PC-3 (cell line): ENCODE results near the gene ATG2A. TPM values are rescaled to one million over a fixed set of nuclear protein-coding genes. Genes with fewer than 3 reads are reported as not detected.
A peak's percentile ranks its signal among the peaks of the same experiment; 100 is the strongest.

ENCODE experiments used
- ATAC-seq: fragments of 200-7000 bp; cut with Tn5 transposase; 2 replicates; pipeline ENCODE4 v1.9.1; 2020; ENCODE audit warnings: mild to moderate bottlenecking, moderate library complexity
- BruUV-seq: library from RNA; stranded (reverse); fragments of 400-500 nt; replicated peaks from 2 replicates; lab custom pipeline; 2021; lab: Mats Ljungman, UMichigan
- CTCF ChIA-PET: fragments of 300-600 bp; sonication (Branson Sonifier 250); formaldehyde crosslinking; loops from one replicate; lab custom pipeline; 2022; ENCODE audit warnings: antibody characterized with exemption; lab: Charles Lee
- POLR2A ChIA-PET: fragments of 300-600 bp; sonication (Branson Sonifier 250); formaldehyde crosslinking; loops from one replicate; lab custom pipeline; 2022; ENCODE audit warnings: antibody characterized with exemption; ENCODE audit not compliant: unreplicated experiment; lab: Charles Lee
- DNase-seq: peaks from one replicate; pipeline ENCODE4 v3.0.0-alpha.2; 2015
- H2AFZ ChIP-seq: fragments of 300-600 bp; sonication (generic); 2 replicates; pipeline ENCODE4 v1.6.0; 2016; ENCODE audit warnings: antibody characterized with exemption, low read length
- H3F3A ChIP-seq: fragments of 300-600 bp; sonication (generic); one replicate; pipeline ENCODE4 v1.6.0; 2017; ENCODE audit warnings: antibody characterized with exemption, low read length, control low read depth, mild to moderate bottlenecking; ENCODE audit not compliant: unreplicated experiment
- H3K27ac ChIP-seq: fragments of 300-600 bp; sonication (generic); 2 replicates; pipeline ENCODE4 v1.5.1; 2016; ENCODE audit warnings: mild to moderate bottlenecking, low read length
- H3K27me3 ChIP-seq: fragments of 300-600 bp; sonication (generic); 2 replicates; pipeline ENCODE4 v1.6.1; 2016; ENCODE audit warnings: low read length, mixed read lengths
- H3K36me3 ChIP-seq: fragments of 300-600 bp; sonication (generic); 2 replicates; pipeline ENCODE4 v1.6.1; 2016; ENCODE audit warnings: low read depth, mixed run types, low read length, mixed read lengths
- H3K4me1 ChIP-seq: fragments of 300-600 bp; sonication (generic); 2 replicates; pipeline ENCODE4 v1.5.1; 2016; ENCODE audit warnings: low read length; ENCODE audit not compliant: insufficient read depth
- H3K4me2 ChIP-seq: fragments of 300-600 bp; sonication (generic); 2 replicates; pipeline ENCODE4 v1.6.0; 2016; ENCODE audit warnings: low read length
- H3K4me3 ChIP-seq: fragments of 300-600 bp; sonication (generic); 2 replicates; pipeline ENCODE4 v1.5.1; 2016; ENCODE audit warnings: mild to moderate bottlenecking, low read length, mixed read lengths
- H3K79me2 ChIP-seq: fragments of 300-600 bp; sonication (generic); 2 replicates; pipeline ENCODE4 v1.6.1; 2017; ENCODE audit warnings: low read length, mixed read lengths
- H3K9ac ChIP-seq: fragments of 300-600 bp; sonication (generic); 2 replicates; pipeline ENCODE4 v1.6.0; 2016; ENCODE audit warnings: mild to moderate bottlenecking, low read length
- H3K9me2 ChIP-seq: fragments of 300-600 bp; sonication (generic); replicated peaks from 2 replicates; pipeline ENCODE4 v1.6.1; 2016; ENCODE audit warnings: mixed run types, low read length, mixed read lengths
- H3K9me3 ChIP-seq: fragments of 300-600 bp; sonication (generic); 2 replicates; pipeline ENCODE4 v1.6.1; 2016; ENCODE audit warnings: low read length, mixed read lengths
- H4K20me1 ChIP-seq: fragments of 300-600 bp; sonication (generic); 2 replicates; pipeline ENCODE4 v1.6.1; 2016; ENCODE audit warnings: low read length, mixed read lengths
- EZH2 ChIP-seq: fragments of 300-600 bp; sonication (generic); IDR thresholded peaks from one replicate; pipeline ENCODE4 v1.6.1; 2017; ENCODE audit warnings: antibody characterized with exemption, mild to moderate bottlenecking, low read length; ENCODE audit not compliant: unreplicated experiment
- EZH2phosphoT487 ChIP-seq: fragments of 300-600 bp; sonication (generic); IDR thresholded peaks from 2 replicates; pipeline ENCODE4 v1.6.1; 2018; ENCODE audit warnings: mild to moderate bottlenecking, antibody characterized with exemption, low read length, borderline replicate concordance
- intact Hi-C: fragments of 100-400 bp; cut with micrococcal nuclease; formaldehyde crosslinking; loops from 2 replicates; pipeline ENCODE4 v1.9.0; 2023
- total RNA-seq: library from RNA; depleted of rRNA; stranded (reverse); fragments of >200 nt; gene quantifications from 2 replicates; pipeline ENCODE4 v1.2.3, GENCODE V29; 2014
- TF ChIP-seq, protein P1 (sequence below): fragments of 300-600 bp; sonication (generic); conservative IDR thresholded peaks from 2 replicates; pipeline ENCODE4 v1.5.1; 2017; ENCODE audit warnings: antibody characterized with exemption, low read depth, mild to moderate bottlenecking, low read length

The ATG2A gene
- total RNA-seq, 1 experiment from 2014 or later, result 45.6 TPM

DNA sequence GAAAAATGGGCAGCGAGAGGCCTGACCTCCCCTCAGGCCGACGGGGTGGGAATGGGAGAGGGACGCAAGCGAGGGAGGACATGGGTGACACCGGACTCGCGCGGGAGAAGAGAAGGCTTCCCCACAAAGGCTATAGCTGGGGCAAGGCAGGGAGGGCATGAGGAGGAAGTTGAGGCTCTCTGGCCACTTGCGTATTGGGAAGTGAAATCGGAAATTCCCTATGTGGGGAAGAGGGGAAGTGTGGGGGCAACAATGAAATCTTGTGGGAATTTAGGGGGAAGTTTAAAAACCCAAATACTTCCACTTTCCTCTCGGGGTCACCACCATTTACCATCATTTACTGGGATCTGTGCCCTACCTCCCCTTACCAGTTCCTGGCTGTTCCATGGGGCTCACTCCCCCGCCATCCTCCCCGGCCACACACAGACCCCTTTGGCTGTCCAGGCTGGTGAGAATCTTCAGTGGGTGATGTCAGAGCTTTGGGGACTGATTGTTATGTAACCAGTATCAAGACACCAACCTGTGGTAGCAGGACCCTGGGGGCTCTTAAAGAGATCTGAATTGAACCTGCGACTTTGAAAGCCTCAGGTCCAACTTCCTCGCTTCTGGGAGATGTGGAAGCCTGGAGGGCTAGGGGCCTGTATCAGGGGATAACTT is 37.6 kb downstream of the ATG2A start:
- H3K9ac ChIP-seq, result peak overlapping the region; percentile 88
- peak overlapping the region; percentile 89 for H3K4me2 ChIP-seq
- H3K79me2 ChIP-seq, result peaks cover 50% of the 10 kb centered on the region
- ChIA-PET POLR2A (interaction anchor here (0.6 kb wide), 2 partner anchors 117 to 125 kb away, joined by 3 to 7 read pairs; partner anchors contain the start of gene BATF2), CTCF (interaction anchor here (2.4 kb wide), 1 partner anchor 31 kb away, joined by 5 read pairs; no protein-coding TSS in a partner anchor)
- H4K20me1 ChIP-seq, result peaks cover 39% of the 10 kb centered on the region
- TF ChIP-seq, protein P1, sequence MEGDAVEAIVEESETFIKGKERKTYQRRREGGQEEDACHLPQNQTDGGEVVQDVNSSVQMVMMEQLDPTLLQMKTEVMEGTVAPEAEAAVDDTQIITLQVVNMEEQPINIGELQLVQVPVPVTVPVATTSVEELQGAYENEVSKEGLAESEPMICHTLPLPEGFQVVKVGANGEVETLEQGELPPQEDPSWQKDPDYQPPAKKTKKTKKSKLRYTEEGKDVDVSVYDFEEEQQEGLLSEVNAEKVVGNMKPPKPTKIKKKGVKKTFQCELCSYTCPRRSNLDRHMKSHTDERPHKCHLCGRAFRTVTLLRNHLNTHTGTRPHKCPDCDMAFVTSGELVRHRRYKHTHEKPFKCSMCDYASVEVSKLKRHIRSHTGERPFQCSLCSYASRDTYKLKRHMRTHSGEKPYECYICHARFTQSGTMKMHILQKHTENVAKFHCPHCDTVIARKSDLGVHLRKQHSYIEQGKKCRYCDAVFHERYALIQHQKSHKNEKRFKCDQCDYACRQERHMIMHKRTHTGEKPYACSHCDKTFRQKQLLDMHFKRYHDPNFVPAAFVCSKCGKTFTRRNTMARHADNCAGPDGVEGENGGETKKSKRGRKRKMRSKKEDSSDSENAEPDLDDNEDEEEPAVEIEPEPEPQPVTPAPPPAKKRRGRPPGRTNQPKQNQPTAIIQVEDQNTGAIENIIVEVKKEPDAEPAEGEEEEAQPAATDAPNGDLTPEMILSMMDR, result no peak
- TF ChIP-seq EZH2phosphoT487, result no peak
- no peak for TF ChIP-seq EZH2
- H3K9me2 ChIP-seq, result no peaks in the 10 kb centered on the region
- H3K36me3 ChIP-seq, result peaks cover 7% of the 10 kb centered on the region
- TSS peak; percentile 84 for BruUV-seq
- DNase-seq, result no peak
- no peaks in the 10 kb centered on the region for H3F3A ChIP-seq
- H3K4me3 ChIP-seq, result peak overlapping the region; percentile 76
- H3K27ac ChIP-seq, result peak overlapping the region; percentile 52
- no peak for ATAC-seq
- no peaks in the 10 kb centered on the region for H3K27me3 ChIP-seq
- H2AFZ ChIP-seq, result peak overlapping the region; percentile 68
- H3K9me3 ChIP-seq, result no peaks in the 10 kb centered on the region
- intact Hi-C loops, result loop anchor here (2.0 kb wide), 2 partner anchors 25 to 33 kb away; no protein-coding TSS in a partner anchor
- peaks cover 27% of the 10 kb centered on the region for H3K4me1 ChIP-seq

DNA sequence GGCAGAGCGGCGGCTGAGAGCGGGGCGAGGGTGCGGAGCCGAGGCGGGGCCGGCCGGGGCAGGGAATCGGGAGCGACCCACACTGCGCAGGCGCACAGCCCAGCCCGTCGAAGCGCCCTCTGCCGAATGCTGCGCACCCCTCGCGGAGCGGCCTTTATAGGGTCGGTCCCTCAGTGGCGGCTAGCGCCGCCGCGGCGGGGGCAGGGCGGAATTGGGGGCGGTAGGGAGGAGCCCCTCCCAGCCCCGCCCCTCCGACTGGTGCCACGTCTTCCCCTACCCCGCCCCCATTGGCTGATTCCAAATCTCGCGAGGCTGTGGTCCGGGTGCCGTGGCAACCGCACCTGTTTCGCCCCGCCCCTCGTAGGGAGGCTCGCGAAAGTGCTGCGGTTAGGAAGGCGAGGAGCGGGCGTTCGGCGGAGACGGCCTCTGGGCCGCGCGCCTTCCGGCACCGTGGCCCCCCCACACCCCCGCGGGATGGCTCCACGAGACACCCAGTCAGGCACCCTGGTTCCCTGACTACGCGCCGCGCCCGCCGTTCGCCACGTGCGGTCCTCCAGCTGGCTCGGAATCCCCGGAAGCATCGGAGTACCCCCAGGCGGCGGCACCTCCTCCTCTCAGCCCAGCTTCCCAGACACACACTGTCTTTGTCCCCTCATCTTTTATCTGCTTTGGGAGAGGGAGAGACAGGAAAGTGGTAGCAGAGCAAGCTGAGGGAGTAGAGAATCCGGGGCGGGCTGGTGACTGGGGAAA is 38.3 kb downstream of the ATG2A start, which contains the start of gene EHD1:
Gene EHD1, minus strand, starts transcription at position 128 of the 750 bp plus-strand sequence. CDS start 157 bp downstream, outside the sequence.
- POLR2A ChIA-PET, result interaction anchor here (0.6 to 1.3 kb wide), 6 partner anchors 8 to 126 kb away, joined by 3 to 7 read pairs (median 6); partner anchors contain the start of gene BATF2
- H3K9me2 ChIP-seq, result no peaks in the 10 kb centered on the region
- intact Hi-C loops, result loop anchor here (1.0 to 2.0 kb wide), 3 partner anchors 9 to 32 kb away; no protein-coding TSS in a partner anchor

More for the DNA sequence above, 38.3 kb downstream of the ATG2A start, which contains the start of gene EHD1:
- Histone ChIP-seq H3K4me2 (peak within 1 kb of the TSS; percentile 89), H3F3A (no peaks in the 10 kb centered on the region), H3K9me3 (no peaks in the 10 kb centered on the region), H3K79me2 (peaks cover 54% of the 10 kb centered on the region), H3K4me1 (peaks cover 29% of the 10 kb centered on the region), H3K36me3 (peaks cover 8% of the 10 kb centered on the region), H4K20me1 (peaks cover 41% of the 10 kb centered on the region), H3K4me3 (peak within 1 kb of the TSS; percentile 78), H3K27me3 (no peaks in the 10 kb centered on the region), H2AFZ (peak within 1 kb of the TSS; percentile 68), H3K9ac (peak within 1 kb of the TSS; percentile 89), H3K27ac (peak within 1 kb of the TSS; percentile 52)
- TF ChIP-seq, protein P1, result peak; percentile 62
- TF ChIP-seq EZH2phosphoT487, result no peak; the same call in none of the 2 replicates
- peak; percentile 100 for DNase-seq
- no TSS peak for BruUV-seq
- CTCF ChIA-PET, result interaction anchor here (2.4 kb wide), 1 partner anchor 30 kb away, joined by 5 read pairs; no protein-coding TSS in a partner anchor
- peak; percentile 73 for ATAC-seq
